ENCODE measurements around the gene HTRA2.

Gene HTRA2

GRCh38 chr2:74538881-74539339 lies 9.2 kb downstream of the HTRA2 start:
- DNase-seq (ENCODE audit: low spot score) (no peak), FAIRE-seq (no peak)

- no peak for DNase-seq (ENCODE audit: low spot score)
- FAIRE-seq = no peak
Measured at GRCh38 chr2:74540291-74540690, 10.6 kb downstream of the HTRA2 start.

GRCh38 chr2:74542978-74543377 lies 13.2 kb downstream of the HTRA2 start:
- FAIRE-seq = no peak
- DNase-seq (ENCODE audit: low spot score) = no peak

GRCh38 chr2:74544634-74545033 lies 14.9 kb downstream of the HTRA2 start:
- FAIRE-seq (no peak), DNase-seq (ENCODE audit: low spot score) (no peak)

GRCh38 chr2:74546004-74546403 lies 16.3 kb downstream of the HTRA2 start:
- no peak for DNase-seq (ENCODE audit: low spot score)

GRCh38 chr2:74548285-74548899 lies 18.7 kb downstream of the HTRA2 start:
- FAIRE-seq (no peak), DNase-seq (ENCODE audit: low spot score) (no peak)

More at GRCh38 chr2:74546004-74546403, 16.3 kb downstream of the HTRA2 start:
- FAIRE-seq = no peak

GRCh38 chr2:74548900-74549826 lies 19.4 kb downstream of the HTRA2 start:
- FAIRE-seq = no peak

GRCh38 chr2:74550231-74550630 lies 20.5 kb downstream of the HTRA2 start:
- no peak for FAIRE-seq

More at GRCh38 chr2:74548900-74549826, 19.4 kb downstream of the HTRA2 start:
- DNase-seq (ENCODE audit: low spot score) = no peak

GRCh38 chr2:74551530-74551929 lies 21.8 kb downstream of the HTRA2 start:
- FAIRE-seq = no peak
- DNase-seq (ENCODE audit: low spot score) = no peak

More at GRCh38 chr2:74550231-74550630, 20.5 kb downstream of the HTRA2 start:
- no peak for DNase-seq (ENCODE audit: low spot score)

- no peak for DNase-seq (ENCODE audit: low spot score)
- no peak for FAIRE-seq
Measured at GRCh38 chr2:74551942-74552913, 22.5 kb downstream of the HTRA2 start.

GRCh38 chr2:74552914-74553811 lies 23.4 kb downstream of the HTRA2 start:
- DNase-seq (ENCODE audit: low spot score) = no peak
- no peak for FAIRE-seq

- FAIRE-seq = no peak
- DNase-seq (ENCODE audit: low spot score) = peak; percentile 65
Measured at GRCh38 chr2:74553892-74554819, 24.4 kb downstream of the HTRA2 start, which contains the start of the genes DOK1 and LOXL3. Gene DOK1 (plus strand): TSS chr2:74554720. CDS start chr2:74554755, 35 bp downstream. Gene LOXL3 (minus strand): TSS chr2:74553942. CDS start chr2:74552634, 1,308 bp downstream.

GRCh38 chr2:74554820-74555531 lies 25.2 kb downstream of the HTRA2 start:
- DNase-seq (ENCODE audit: low spot score) = no peak
- FAIRE-seq = no peak

- DNase-seq (ENCODE audit: low spot score) (no peak), FAIRE-seq (no peak)
Measured at GRCh38 chr2:74555610-74556103, 25.9 kb downstream of the HTRA2 start.

GRCh38 chr2:74556159-74556558 lies 26.4 kb downstream of the HTRA2 start:
- no peak for FAIRE-seq

GRCh38 chr2:74556831-74557370 lies 27.2 kb downstream of the HTRA2 start:
- no peak for FAIRE-seq

More at GRCh38 chr2:74556159-74556558, 26.4 kb downstream of the HTRA2 start:
- no peak for DNase-seq (ENCODE audit: low spot score)

More at GRCh38 chr2:74556831-74557370, 27.2 kb downstream of the HTRA2 start:
- no peak for DNase-seq (ENCODE audit: low spot score)
